NCI-H526 treated with DMSO at 0.1 percent for 48 hours (cell line): ENCODE results near the gene PDE10A.
"Not testable (repeated sequence)": the region's sequence is repeated elsewhere in the genome, so short reads cannot be mapped to it uniquely, and the experiment has no call there.

Experiments
- DNase-seq: peaks from one replicate; lab custom pipeline; 2025; lab: John Stamatoyannopoulos, UW

PDE10A gene

GRCh38 chr6:165586706-165587105 lies 76.3 kb downstream of the PDE10A start:
- DNase-seq = no peak

GRCh38 chr6:165585060-165585459 lies 78.0 kb downstream of the PDE10A start:
- no peak for DNase-seq

DNA sequence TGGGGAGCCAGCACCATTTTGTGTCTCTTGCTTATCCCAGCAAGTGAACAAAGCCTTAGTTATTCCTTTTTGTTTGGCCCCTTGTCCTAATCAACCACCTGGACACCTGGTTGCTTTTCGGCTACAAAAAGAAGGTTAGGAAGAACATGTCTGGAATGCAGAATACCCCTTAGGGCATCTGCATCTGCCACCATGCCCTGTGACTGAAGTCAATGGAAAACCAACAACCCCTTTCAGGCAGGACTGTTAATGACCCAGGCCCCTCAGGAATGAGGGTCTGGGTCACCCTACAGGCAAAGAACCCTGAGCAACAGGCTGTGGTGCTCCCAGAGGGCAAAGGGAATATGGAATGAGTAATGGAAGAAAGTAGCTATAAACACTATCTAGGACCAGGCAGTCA lies 78.5 kb downstream of the PDE10A start:
- DNase-seq = no peak

DNA sequence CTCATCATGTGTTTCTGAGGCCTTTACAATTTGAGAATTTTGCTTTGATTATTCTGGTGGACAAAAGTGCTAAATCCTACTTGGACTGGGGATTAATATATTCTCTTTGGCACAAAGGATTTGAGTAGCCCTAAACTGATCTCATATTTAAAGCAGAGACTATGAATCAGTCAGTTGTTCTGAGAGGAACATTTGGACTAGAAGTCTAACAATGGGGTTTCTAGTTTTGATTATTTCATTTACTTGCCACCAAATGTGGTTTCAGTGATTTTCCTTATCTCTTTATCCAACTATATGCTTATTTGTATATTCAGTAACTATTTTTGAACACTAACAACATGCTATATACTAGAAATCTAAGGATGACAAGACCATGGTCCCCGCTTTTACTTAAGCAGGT lies 81.4 kb downstream of the PDE10A start:
- DNase-seq = no peak

GRCh38 chr6:165580136-165580535 lies 82.9 kb downstream of the PDE10A start:
- DNase-seq = no peak

GRCh38 chr6:165579151-165579550 lies 83.9 kb downstream of the PDE10A start:
- DNase-seq = no peak

DNA sequence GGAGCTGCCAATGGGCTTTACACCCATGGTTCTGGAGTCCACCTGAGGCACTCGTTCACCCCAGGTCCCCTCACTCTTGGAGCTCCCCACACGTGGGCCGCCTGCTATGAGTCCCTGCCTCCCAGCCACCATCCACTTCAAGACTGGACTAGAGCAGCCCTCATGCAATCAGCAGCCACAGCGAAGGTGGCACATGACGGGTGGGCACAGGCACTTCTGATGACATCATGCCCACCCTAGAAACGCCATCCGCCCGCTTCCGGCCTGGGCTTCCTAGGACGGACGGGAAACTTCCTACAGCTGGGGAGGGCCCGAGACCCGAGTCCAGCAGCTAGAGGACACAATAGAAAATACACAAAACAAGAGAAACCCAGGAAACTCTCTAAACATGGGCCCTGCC lies 85.5 kb downstream of the PDE10A start:
- no peak for DNase-seq

GRCh38 chr6:165575158-165575549 lies 87.9 kb downstream of the PDE10A start:
- no peak for DNase-seq

DNA sequence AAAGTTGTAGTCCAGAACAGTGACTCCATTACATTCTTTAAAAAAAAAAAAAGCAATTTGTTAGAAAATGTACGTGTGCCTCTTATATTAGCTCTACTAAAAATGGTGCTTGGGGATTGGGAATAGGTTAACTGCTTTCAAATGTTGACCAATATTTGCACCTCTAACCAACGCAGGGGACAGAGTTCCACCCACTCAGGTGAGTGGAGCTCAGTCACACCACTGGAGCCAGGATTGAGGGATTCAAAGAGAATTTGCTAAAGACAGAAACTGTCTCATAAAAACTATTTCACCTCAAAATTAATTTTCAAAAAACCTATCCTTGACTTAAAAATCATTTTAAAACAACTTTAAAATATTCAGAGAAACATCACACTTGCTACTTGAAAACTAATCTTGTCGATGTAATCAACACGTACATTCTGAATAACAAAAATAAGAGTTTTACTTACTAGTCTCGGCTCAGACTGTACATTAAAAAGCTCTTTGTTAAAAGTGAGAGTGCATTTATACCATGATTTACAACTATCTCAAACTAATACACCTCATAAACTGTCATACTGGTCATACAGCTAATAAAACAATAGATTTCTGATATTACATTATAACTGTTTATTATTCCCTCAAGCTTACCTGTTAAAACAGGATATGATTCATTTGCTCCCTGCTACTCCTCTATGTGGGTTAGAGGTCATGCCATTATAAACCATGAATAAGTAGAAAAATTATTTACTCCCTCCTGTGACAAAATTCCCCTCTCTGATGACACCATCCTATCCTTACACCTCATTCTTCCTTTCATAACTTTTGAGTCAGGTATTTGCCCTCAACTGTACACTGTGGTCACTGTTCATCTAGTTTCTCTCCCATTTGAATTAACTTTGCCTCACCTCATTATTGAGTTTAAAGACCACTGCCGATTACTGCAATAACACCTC lies 88.6 kb downstream of the PDE10A start:
- DNase-seq = no peak

DNA sequence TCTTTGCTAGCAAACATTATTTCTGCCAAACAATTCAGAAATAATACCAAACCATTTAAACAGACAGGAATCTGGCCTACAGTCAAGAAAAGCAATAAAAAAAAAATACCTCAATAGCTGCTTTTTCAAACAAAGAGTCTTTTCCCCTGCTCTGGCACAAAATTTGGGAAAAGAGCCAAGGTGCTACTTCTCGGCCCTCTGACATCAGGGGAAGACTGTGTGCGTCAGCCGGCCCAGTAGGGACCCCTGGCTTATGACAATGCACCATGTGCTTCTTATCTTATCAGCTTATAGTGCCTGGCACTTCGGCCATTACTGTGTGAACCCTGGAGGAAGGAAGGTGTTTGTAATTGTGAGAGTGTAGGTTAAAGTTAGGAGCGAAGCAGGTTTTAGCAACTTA lies 89.4 kb downstream of the PDE10A start:
- no peak for DNase-seq

DNA sequence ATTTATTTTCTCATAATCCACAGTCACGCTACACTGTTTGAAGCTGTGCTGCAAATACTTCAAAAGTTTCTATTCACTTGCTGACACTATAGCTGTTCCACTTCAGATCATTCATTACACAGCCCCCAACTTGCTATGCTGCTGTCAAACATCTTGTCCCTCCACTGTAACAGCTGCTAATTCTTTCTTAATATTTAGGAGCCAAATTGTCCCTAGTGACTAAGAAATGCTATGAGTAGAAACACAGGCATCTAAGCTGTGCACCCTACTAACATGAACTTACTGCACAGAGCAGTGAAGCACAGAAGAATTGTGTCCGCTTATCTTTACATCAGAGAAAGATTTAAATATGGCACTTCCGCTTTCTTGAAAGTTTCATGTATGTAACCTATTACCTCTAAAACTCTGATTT lies 91.3 kb downstream of the PDE10A start:
- no peak for DNase-seq

- no peak for DNase-seq
Observed at GRCh38 chr6:165571068-165571682, 91.9 kb downstream of the PDE10A start.

DNA sequence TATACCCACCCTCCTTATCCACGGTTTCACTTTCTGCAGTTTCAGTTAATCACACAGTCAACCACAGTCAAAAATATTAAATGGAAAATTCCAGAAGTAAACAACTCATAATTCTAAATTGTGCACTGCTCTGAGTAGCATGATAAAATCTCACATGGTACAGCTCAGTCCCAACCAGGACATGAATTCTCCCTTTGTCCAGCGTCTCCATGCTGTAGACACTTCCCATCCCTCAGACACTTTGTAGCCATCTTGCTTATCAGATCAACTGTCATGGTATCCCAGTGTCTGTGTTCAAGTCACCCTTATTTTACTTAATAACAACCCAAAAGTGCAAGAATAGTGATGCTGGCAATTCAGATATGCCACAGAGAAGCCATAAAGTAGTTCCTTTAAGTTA lies 94.7 kb downstream of the PDE10A start:
- DNase-seq = no peak

GRCh38 chr6:165566088-165566828 lies 96.8 kb downstream of the PDE10A start:
- no peak for DNase-seq

DNA sequence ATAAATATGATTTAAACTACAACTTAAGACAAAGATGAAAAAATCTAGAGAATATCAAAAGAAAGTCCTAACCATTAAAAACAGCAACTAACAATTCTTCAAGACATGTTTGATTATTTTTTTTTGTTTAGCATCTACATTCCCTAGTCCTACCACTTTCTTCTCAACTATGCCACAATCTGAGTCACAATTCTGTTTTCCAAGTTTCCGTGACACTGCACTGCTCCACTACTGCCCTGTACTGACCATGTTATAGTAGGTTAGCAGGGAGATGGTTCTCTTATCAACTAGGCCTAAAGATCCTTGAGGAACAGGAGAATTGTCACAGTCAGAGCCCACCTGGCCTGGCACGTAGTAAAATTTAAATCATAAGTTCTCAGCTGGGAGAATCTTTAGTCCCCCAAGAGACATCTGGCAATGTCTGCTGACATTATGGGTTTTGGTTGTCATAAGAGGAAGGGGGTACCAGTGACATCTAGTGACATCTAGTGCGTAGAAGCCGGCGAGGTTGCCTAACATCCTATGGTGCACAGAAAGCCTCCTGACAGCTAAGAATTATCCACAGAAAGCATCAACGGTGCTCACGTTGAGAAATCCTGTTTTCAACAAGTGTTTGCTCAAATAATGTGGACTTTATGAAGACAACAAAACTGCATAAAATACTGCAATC lies 100.5 kb downstream of the PDE10A start:
- no peak for DNase-seq

GRCh38 chr6:165559632-165560031 lies 103.4 kb downstream of the PDE10A start:
- DNase-seq = no peak

- not testable (repeated sequence) for DNase-seq
Observed at GRCh38 chr6:165558097-165558496, 104.9 kb downstream of the PDE10A start.

DNA sequence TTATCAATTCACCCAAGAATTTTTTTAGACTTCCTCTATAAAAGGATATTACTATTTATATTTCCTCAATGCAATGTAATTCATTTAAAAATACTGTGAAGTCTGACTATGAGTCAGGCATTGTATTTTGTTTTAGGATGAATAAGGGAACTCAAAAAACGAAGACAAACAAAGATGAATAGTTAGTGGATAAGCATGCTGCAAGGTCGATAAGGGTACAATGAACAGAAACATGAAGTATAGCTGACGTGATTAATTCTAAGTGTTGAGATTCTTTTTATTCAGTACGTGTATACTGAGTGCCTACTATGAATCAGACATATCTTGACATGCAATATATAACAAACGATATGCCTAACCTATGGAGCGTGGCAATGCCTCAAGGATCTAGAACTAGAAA lies 105.4 kb downstream of the PDE10A start:
- DNase-seq = no peak

DNA sequence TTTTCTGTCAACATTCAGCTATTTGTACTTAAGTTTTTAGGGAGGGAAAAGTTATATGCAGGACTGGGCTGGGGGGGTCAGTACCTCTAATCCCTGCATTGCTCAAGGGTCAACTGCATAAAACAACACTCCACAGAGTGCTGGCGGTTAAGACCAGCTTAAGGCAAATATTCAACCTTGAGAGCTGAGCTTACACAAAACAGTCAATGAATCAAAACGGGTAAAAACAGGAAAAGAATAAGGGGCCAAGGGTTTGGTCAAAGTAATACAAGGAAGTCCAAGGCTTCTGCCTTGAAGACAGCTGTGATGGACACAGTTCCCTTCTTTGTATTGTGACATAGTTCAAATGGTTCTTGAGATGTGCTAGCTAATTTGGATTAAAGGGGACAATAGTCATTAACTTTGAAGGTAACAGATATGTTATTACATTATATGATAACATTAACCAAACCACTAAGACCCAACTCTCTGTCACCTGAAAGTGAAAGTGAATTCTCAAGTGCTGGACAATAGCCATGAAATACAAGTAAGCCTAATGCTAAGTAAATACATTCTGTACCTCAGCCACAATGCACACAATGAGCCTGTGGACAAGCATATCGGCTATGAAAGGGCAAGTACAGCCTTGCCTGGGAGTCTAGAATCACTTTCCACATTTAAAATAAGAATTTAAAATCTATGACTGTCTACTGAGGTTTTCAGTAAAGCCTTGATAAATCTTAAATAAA lies 106.8 kb downstream of the PDE10A start:
- no peak for DNase-seq

GRCh38 chr6:165554644-165555043 lies 108.4 kb downstream of the PDE10A start:
- not testable (repeated sequence) for DNase-seq

GRCh38 chr6:165552248-165552736 lies 110.7 kb downstream of the PDE10A start:
- DNase-seq = no peak
